SH-SY5Y (cell line): ENCODE measurements around the gene MCEMP1.

Experiments
- GATA2 ChIP-seq: IDR thresholded peaks from 2 replicates; pipeline ENCODE4 v1.6.1; 2011; ENCODE audit warnings: mild to moderate bottlenecking, low read depth, low read length
- GATA3 ChIP-seq: IDR thresholded peaks from 2 replicates; pipeline ENCODE4 v1.6.1; 2011; ENCODE audit warnings: low read depth, mild to moderate bottlenecking, low read length, moderate library complexity

DNA sequence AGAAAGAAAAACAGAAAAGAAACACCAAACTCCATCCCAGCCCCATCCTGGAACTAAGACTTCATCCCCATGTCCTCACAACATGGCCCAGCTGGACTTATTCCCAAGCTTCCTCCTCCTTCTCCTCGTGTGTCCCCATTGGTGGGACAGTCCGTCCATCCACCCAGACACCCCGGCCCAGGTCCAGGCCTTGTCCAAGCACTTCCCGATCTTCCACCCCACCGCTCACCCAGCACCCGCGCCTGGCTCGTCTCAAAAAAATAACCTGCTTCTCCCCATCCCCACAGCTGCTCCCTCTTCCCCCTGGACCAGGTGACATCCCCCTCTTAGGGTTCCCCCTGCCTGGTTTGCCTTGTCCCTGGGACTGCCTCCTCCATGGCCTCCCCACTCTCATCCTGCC lies 26.4 kb downstream of the MCEMP1 start:
- TF ChIP-seq GATA2 (no peak), GATA3 (no peak)
